HG03060 (cell line): ENCODE measurements around the gene CHCHD6.

Experiments
- ATAC-seq: cut with Tn5 transposase; IDR thresholded peaks from one replicate; pipeline ENCODE4 v1.9.1; 2021; ENCODE audit warnings: low read depth, moderate number of reproducible peaks; ENCODE audit not compliant: unreplicated experiment

Gene CHCHD6

GRCh38 chr3:126888186-126888760, 184.2 kb downstream of the CHCHD6 start:
- ATAC-seq = no peak

DNA sequence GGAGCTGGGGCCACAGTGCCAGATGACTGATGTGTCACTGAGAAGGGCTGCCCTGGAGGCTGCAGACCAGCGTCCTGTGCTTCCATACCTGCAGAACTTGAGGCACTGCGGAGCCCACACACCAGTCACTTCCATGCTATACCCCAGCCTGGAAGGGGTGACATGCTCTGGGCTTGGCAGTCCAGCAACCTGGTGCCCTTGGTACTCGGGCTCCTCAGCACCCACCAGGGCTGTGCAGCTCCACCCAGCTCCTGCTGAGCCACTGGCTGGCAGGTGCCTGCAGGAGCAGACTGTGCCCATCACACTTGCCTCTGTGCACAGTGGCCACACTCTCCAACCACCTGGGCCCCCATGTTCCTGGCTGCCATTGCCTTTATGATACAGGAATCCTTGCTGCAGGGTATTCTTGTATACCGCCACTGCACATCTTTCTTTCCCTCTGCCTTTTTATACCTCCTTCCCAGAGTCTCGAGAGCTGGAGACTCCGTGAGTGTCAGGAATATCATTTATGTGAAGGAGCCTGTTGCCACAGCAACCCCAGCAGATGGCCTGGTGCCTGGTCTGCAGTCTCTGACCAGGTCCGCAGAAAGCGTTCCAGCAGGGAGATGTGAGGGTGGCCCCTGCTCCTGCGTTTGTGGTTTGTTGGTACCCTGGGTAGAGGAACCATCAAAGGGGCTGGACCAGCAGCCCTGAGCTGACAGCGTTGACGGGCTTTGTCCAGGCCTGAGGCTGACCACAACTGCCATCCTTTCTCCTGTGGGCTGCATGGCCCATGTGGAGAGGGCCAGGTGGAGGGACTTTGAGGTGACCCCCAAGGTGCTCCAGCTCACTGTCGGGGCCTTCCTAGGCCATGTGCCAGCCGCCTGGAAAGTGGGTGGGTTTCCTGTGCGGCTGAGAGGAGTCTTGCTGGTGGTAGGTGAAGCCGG, 185.5 kb downstream of the CHCHD6 start:
- no peak for ATAC-seq

- ATAC-seq = no peak
These were observed 187.1 kb downstream of the CHCHD6 start for GRCh38 chr3:126891141-126891540.

DNA sequence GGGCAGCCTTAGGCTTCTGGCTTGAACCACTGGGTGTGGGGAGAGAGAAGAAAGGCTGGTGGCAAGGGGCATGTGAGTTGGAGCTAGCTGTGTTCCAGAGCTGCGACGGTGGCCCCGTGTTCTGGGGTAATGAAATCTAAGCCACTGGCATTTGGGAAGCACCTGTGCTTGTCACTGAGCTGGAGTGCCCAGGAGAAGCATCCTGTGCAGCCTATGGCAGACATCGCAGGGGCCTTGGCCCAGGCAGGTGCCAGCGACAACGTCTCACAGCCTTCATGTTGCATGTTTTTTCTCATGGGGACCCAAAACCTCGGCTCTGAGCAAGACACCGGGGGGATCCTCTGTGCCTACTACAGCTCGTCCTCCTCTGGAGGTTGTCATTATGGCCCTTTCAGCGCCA, 187.8 kb downstream of the CHCHD6 start:
- ATAC-seq = no peak

DNA sequence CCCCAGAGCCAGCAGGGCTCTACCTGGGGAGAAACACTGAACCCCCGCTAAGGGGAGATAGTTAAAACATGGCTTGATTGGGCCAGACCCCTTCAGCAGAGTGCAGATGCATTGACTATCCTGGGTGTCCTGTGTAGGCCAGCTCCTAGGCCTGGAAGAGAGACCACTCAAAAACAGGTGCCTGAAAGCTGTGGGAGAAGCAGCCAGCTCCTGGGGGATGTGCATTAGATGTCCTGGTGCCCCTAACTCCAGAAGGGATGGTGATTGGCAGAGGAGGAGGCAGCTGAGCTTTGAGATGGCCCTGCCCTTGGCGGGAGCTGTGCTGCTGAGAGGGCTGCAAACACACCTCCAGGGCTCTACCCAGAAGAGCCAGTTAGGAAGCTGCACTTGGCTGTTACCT, 189.6 kb downstream of the CHCHD6 start:
- no peak for ATAC-seq

GRCh38 chr3:126894475-126894874, 190.4 kb downstream of the CHCHD6 start:
- ATAC-seq = no peak

GRCh38 chr3:126895178-126896066, 191.4 kb downstream of the CHCHD6 start:
- ATAC-seq = no peak

DNA sequence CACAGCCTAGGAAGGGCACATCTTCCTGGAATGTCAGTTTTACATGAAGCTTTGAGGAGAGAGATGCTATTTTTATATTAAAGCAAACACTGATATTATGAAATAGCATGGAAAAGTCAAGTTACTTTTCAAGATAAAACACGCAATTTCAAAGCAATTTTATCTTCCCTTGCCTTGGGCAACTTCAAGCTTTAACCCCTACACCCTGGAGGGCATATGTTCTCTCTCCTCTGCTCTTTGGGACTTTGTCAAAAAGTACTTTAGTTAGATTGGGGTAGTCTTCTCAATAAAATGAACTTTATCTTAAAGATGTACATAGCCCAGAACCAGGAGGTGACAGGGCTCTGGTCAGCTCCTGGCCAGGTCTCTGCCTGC, 192.0 kb downstream of the CHCHD6 start:
- no peak for ATAC-seq

DNA sequence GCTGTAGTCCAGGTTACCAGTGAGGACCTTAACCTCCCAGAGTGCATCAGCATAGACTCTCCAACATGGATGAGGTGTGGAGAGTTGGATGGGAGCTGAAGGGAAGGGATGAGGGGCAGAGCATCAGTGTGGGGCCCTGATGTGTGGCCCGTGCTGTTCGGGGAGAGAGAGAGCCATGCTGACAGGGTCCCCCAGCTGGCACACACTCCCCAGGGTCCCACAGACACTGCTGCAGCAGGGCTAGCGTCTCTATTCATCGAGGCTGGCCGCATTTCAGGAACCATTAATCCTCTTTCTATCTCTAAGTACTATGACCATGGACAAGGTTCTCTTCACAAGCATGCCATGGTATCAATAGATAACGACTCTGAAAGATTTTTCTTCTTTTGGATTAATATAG, 192.9 kb downstream of the CHCHD6 start:
- ATAC-seq = no peak

DNA sequence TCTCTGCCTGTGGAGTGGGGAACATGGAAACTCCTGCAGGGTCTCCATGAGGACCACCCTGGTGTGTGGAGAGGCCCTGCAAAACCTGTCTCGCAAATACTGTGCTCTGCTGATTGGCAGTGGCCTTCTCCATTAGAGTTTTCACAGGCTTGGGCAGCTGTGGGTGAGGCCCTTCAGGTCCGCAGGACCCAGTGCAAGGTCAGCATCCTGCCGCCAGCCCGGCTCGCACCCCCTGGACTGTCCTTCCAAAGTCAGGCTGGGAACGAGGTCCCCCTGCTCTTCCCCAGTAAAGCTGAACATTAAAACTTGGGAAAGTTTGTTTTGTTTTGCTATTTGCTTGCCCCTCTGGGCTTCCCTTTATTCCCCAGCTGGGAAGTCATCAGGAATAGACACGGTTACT, 193.9 kb downstream of the CHCHD6 start:
- no peak for ATAC-seq

- no peak for ATAC-seq
These were observed 197.0 kb downstream of the CHCHD6 start for GRCh38 chr3:126900859-126901540.

GRCh38 chr3:126901631-126902030, 197.6 kb downstream of the CHCHD6 start:
- no peak for ATAC-seq

GRCh38 chr3:126903521-126903920, 199.5 kb downstream of the CHCHD6 start:
- ATAC-seq = no peak

DNA sequence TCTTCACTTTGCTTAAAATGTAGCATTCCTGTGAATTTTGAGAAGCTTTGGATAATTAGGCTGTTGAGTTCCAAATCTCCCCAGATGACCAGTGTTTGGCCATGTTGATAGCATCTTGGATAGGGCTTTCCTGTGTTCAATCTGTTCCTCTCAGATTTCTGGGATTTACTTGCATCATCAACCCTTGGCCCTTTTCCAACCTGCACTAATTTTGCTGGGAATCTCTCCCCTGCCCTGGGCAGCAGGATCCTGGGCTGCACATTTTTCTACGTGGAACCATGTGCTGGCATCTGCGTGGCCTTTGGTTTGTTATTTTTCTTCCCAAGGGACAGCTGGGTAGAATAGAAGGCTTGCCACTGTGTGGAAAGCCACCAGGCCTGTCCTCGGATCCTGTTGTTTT, 203.5 kb downstream of the CHCHD6 start:
- no peak for ATAC-seq

- no peak for ATAC-seq
These were observed 204.8 kb downstream of the CHCHD6 start for GRCh38 chr3:126908752-126909275.

DNA sequence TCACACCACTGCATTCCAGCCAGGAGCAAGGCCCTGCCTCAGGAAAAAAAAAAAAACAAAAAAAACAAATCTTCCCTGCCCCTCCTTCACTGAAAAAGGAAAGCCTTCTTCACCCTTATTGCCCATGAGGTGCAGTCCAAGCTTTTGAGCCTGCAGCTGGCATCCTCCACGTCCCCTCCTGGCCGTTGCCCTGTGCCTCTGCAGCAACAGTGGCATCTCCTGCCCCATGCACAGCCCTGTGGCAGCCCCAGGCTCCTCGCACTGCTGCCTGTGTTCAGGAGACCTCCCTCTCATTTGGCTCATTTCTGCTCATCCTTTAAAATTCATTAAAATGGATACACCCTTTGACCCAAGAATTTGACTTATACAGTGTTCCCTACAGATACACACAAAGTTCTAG, 206.2 kb downstream of the CHCHD6 start:
- ATAC-seq = no peak

GRCh38 chr3:126911162-126912026, 207.4 kb downstream of the CHCHD6 start:
- peak; percentile 93 for ATAC-seq

- ATAC-seq = no peak
These were observed 208.0 kb downstream of the CHCHD6 start for GRCh38 chr3:126912027-126912422.

DNA sequence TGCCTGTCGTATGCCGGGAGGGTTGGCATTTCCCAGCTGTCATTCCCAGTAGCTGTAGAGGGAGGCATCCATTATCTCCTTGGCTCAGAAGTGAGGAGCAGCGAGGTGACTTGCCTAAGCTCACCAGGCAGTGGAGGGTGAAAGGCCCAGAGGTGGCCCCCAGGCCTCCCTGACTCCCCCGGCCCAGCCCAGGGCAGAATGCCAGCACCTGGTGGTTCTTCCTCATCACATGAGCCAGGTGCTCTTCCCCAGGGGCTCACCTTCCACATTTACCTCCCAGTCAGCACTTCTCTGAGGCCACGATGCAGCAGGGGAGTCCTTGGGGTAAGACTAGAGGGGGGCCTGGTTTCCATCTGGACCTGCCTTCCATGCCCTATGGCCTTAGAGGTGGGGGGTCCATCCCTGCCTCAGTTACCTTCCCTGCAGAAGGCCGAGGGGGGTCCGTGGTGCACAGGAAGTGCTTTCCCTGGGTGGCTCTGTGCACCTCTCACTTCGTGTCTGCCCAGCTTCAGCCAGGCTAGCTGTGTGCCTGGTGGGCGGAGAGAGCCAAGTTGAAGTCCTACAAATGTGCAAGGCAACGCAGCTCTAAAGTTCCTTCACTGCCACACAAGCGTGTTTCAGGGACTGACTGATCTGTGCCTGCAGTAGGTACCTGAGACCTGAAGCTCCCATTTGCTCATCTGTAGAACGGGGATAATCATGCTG, 208.6 kb downstream of the CHCHD6 start:
- no peak for ATAC-seq
